Nephron (organoid): Measurements from ENCODE around the gene HERC2.
"Not testable (repeated sequence)": the region's sequence is repeated elsewhere in the genome, so short reads cannot be mapped to it uniquely, and the experiment has no call there.

Experiments used
- H3K27ac Mint-ChIP-seq, 3 experiments: 2 replicates each; pipeline ENCODE4 v1.8.0; 2020; ENCODE audit warnings: mixed read lengths in 3 of 3, mild to moderate bottlenecking in 2 of 3, moderate library complexity in 1 of 3
- H3K27me3 Mint-ChIP-seq: 2 replicates; pipeline ENCODE4 v1.8.0; 2021; ENCODE audit warnings: low read depth, mild to moderate bottlenecking, moderate library complexity, mixed read lengths
- H3K36me3 Mint-ChIP-seq: 2 replicates; pipeline ENCODE4 v1.8.0; 2020; ENCODE audit warnings: low read depth, mixed read lengths
- H3K4me1 Mint-ChIP-seq: 2 replicates; pipeline ENCODE4 v1.8.0; 2020; ENCODE audit warnings: mixed read lengths
- H3K4me3 Mint-ChIP-seq, 3 experiments: 2 replicates each; pipeline ENCODE4 v1.8.0; 2020; ENCODE audit warnings: mild to moderate bottlenecking in 3 of 3, mixed read lengths in 3 of 3, moderate library complexity in 2 of 3
- H3K9me3 Mint-ChIP-seq: 2 replicates; pipeline ENCODE4 v1.8.0; 2020; ENCODE audit warnings: mixed read lengths
- CTCF ChIP-seq, 3 experiments: fragments of 200-600 bp; sonication (generic); IDR thresholded peaks; one replicate each; pipeline ENCODE4 v1.5.0; 2021; ENCODE audit warnings: antibody characterized with exemption in 3 of 3; ENCODE audit not compliant: unreplicated experiment in 3 of 3

HERC2 gene

GRCh38 chr15:28181366-28181765 is 140.6 kb downstream of the HERC2 start:
- Mint-ChIP-seq H3K27ac (no peak overlapping the region), H3K4me1 (no peaks in the 10 kb centered on the region), H3K27me3 (no peaks in the 10 kb centered on the region), H3K9me3 (no peaks in the 10 kb centered on the region), H3K4me3 (no peak overlapping the region), H3K36me3 (peaks cover 53% of the 10 kb centered on the region)
- TF ChIP-seq CTCF (IDR thresholded peaks at IDR 0.05; ENCODE audit: unreplicated experiment in 3 of 3): no peak

GRCh38 chr15:28179270-28179669 is 142.7 kb downstream of the HERC2 start:
- H3K4me3 Mint-ChIP-seq: no peak overlapping the region
- H3K27ac Mint-ChIP-seq: no peak overlapping the region
- no peaks in the 10 kb centered on the region for H3K4me1 Mint-ChIP-seq
- no peaks in the 10 kb centered on the region for H3K27me3 Mint-ChIP-seq
- peaks cover 61% of the 10 kb centered on the region for H3K36me3 Mint-ChIP-seq
- H3K9me3 Mint-ChIP-seq: no peaks in the 10 kb centered on the region
- no peak for TF ChIP-seq CTCF (IDR thresholded peaks at IDR 0.05; ENCODE audit: unreplicated experiment in 3 of 3)

- no peaks in the 10 kb centered on the region for H3K9me3 Mint-ChIP-seq
- H3K4me1 Mint-ChIP-seq: no peaks in the 10 kb centered on the region
- no peak for TF ChIP-seq CTCF (IDR thresholded peaks at IDR 0.05; ENCODE audit: unreplicated experiment in 3 of 3)
- no peak overlapping the region for H3K4me3 Mint-ChIP-seq
- H3K27me3 Mint-ChIP-seq: no peaks in the 10 kb centered on the region
- peaks cover 65% of the 10 kb centered on the region for H3K36me3 Mint-ChIP-seq
- no peak overlapping the region for H3K27ac Mint-ChIP-seq
These were observed 143.3 kb downstream of the HERC2 start for GRCh38 chr15:28178727-28179126.

GRCh38 chr15:28178290-28178689 is 143.7 kb downstream of the HERC2 start:
- Mint-ChIP-seq H3K36me3 (peaks cover 67% of the 10 kb centered on the region), H3K4me3 (no peak overlapping the region), H3K4me1 (no peaks in the 10 kb centered on the region), H3K9me3 (no peaks in the 10 kb centered on the region), H3K27me3 (no peaks in the 10 kb centered on the region), H3K27ac (no peak overlapping the region)
- TF ChIP-seq CTCF (IDR thresholded peaks at IDR 0.05; ENCODE audit: unreplicated experiment in 3 of 3): no peak

- TF ChIP-seq CTCF (IDR thresholded peaks at IDR 0.05; ENCODE audit: unreplicated experiment in 3 of 3): no peak
- H3K36me3 Mint-ChIP-seq: peaks cover 85% of the 10 kb centered on the region
- no peak overlapping the region for H3K4me3 Mint-ChIP-seq
- no peaks in the 10 kb centered on the region for H3K27me3 Mint-ChIP-seq
- no peaks in the 10 kb centered on the region for H3K4me1 Mint-ChIP-seq
- H3K27ac Mint-ChIP-seq: no peak overlapping the region
- H3K9me3 Mint-ChIP-seq: no peaks in the 10 kb centered on the region
These were observed 152.6 kb downstream of the HERC2 start for GRCh38 chr15:28169366-28169765.

- H3K27ac Mint-ChIP-seq, H3K9me3 Mint-ChIP-seq, H3K4me3 Mint-ChIP-seq, H3K4me1 Mint-ChIP-seq, H3K27me3 Mint-ChIP-seq: not testable (repeated sequence)
- peaks cover 86% of the 10 kb centered on the region for H3K36me3 Mint-ChIP-seq
These were observed 153.4 kb downstream of the HERC2 start for GRCh38 chr15:28168405-28169121.
